Uterus (tissue), 2 donors: Measurements from ENCODE around the gene HSD17B8.

Experiments used
- POLR2A ChIP-seq, 2 donors: fragments of 450-650 bp; IDR thresholded peaks; one replicate each; pipeline ENCODE4 v1.6.1; 2016; ENCODE audit warnings: antibody characterized with exemption in 2 of 2, mild to moderate bottlenecking in 1 of 2, moderate library complexity in 1 of 2
- TF ChIP-seq, protein P1 (sequence below), 4 experiments: fragments of 200-600 bp in 2 of 4; fragments of 450-650 bp in 2 of 4; sonication (generic) in 2 of 4; IDR thresholded peaks; one replicate each; pipeline ENCODE4 v1.5.1; 2016 to 2019; ENCODE audit warnings: antibody characterized with exemption in 4 of 4, mild to moderate bottlenecking in 2 of 4, moderate library complexity in 1 of 4

DNA sequence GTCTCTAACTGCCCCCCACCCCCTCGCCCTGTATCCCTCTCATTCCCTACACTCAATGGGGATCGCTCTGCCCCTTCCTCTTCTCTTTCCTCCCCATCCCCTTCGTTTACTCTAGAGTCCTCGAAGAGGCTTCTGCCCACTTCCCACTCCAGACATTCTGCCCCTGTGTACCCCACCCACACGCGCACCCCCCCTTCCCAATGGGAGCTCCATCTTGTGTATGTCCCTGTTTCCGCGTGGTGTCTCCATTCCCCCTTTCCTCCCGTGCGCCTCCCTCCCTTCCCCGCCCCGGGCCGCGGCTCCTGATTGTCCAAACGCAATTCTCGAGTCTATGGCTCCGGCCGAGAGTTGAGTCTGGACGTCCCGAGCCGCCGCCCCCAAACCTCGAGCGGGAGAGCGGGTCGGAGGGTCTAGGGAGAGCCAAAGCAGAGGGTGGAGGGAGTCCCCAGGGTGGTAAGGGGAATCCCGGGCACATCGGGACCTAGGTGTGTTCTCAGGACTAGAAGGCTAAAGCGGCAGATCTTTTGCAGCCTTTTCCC lies 3.2 kb downstream of the HSD17B8 start:
- no peak for TF ChIP-seq POLR2A (IDR thresholded peaks at IDR 0.05)
- TF ChIP-seq, protein P1, sequence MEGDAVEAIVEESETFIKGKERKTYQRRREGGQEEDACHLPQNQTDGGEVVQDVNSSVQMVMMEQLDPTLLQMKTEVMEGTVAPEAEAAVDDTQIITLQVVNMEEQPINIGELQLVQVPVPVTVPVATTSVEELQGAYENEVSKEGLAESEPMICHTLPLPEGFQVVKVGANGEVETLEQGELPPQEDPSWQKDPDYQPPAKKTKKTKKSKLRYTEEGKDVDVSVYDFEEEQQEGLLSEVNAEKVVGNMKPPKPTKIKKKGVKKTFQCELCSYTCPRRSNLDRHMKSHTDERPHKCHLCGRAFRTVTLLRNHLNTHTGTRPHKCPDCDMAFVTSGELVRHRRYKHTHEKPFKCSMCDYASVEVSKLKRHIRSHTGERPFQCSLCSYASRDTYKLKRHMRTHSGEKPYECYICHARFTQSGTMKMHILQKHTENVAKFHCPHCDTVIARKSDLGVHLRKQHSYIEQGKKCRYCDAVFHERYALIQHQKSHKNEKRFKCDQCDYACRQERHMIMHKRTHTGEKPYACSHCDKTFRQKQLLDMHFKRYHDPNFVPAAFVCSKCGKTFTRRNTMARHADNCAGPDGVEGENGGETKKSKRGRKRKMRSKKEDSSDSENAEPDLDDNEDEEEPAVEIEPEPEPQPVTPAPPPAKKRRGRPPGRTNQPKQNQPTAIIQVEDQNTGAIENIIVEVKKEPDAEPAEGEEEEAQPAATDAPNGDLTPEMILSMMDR (IDR thresholded peaks at IDR 0.05), result no peak
